Adrenal gland (tissue), 12 donors: ENCODE measurements around the gene GARS1. TPM values are rescaled to one million over a fixed set of nuclear protein-coding genes. Genes with fewer than 3 reads are reported as not detected.

Experiments
- DNase-seq, 7 donors: peaks; one replicate each; pipeline ENCODE4 v3.0.0-alpha.2; 2019 to 2020
- H3K27ac ChIP-seq, 5 donors: fragments of 200-600 bp; sonication (generic) in 4 of 5; 1 replicate in 3 of 5; 2 replicates in 2 of 5; pipeline versions ENCODE4 v1.5.1 to v1.8.0; 2016 to 2020; ENCODE audit warnings: mild to moderate bottlenecking in 1 of 5
- H3K27me3 ChIP-seq: fragments of 200-600 bp; 2 replicates; pipeline ENCODE4 v1.8.0; 2021
- H3K36me3 ChIP-seq, 2 donors: fragments of 200-600 bp; replicated peaks in 1 of 2; 1 replicate in 1 of 2; 2 replicates in 1 of 2; pipeline versions ENCODE4 v1.5.1 to v1.8.0; 2018 to 2022
- H3K4me1 ChIP-seq, 2 donors: fragments of 200-600 bp; replicated peaks in 1 of 2; 1 replicate in 1 of 2; 2 replicates in 1 of 2; pipeline versions ENCODE4 v1.5.1 to v1.8.0; 2018 to 2021
- H3K4me3 ChIP-seq, 4 donors: fragments of 200-600 bp; sonication (generic) in 3 of 4; one replicate each; pipeline ENCODE4 v1.5.1; 2016 to 2018
- H3K9me3 ChIP-seq, 3 donors: fragments of 200-600 bp; sonication (generic) in 1 of 3; replicated peaks in 1 of 3; 1 replicate in 2 of 3; 2 replicates in 1 of 3; pipeline versions ENCODE4 v1.5.1 to v1.8.0; 2016 to 2021
- CTCF ChIP-seq, 6 experiments: fragments of 450-650 bp in 4 of 6; fragments of 200-600 bp in 2 of 6; sonication (generic) in 1 of 6; IDR thresholded peaks; 1 replicate in 5 of 6; 2 replicates in 1 of 6; pipeline versions ENCODE4 v1.5.1 to v1.8.0; 2016 to 2021; ENCODE audit warnings: antibody characterized with exemption in 6 of 6, mild to moderate bottlenecking in 2 of 6, moderate library complexity in 1 of 6
- POLR2A ChIP-seq, 2 donors: fragments of 450-650 bp; IDR thresholded peaks; one replicate each; pipeline ENCODE4 v1.6.1; 2017; ENCODE audit warnings: antibody characterized with exemption in 2 of 2, mild to moderate bottlenecking in 2 of 2, moderate library complexity in 1 of 2
- WGBS, 4 donors: extraction: QIAGEN DNeasy Blood & Tissue Kit in 2 of 4; methylation state at CpG; one replicate each; pipeline versions ENCODE4 v1.1.5 to v1.1.7; 2013 to 2017; 5-methylcytosine and 5-hydroxymethylcytosine counted together
- intact Hi-C, 2 donors: fragments of 100-400 bp; cut with DNase I; formaldehyde crosslinking; loops; one replicate each; pipeline versions ENCODE4 v1.14.1 to v1.15.0; 2022 to 2023
- polyA plus RNA-seq, 3 donors: library from polyadenylated mRNA; stranded (reverse); fragments of 200-250 nt in 2 of 3; fragments of 350-450 nt in 1 of 3; fragmentation: Illumina TruSeq in 1 of 3; extraction: RNeasy Lipid Tissue Mini Kit (QIAGEN cat#74804) in 1 of 3; gene quantifications; one replicate each; pipeline ENCODE4 v1.2.3, GENCODE V29; 2013 to 2014
- total RNA-seq, 9 donors: library from RNA; depleted of rRNA in 4 of 9; stranded (reverse); fragments of >200 nt in 4 of 9; fragments of 120-200 nt in 1 of 9; fragmentation: NEBNext Ultra II Directional in 1 of 9; extraction: Animal tissue kit (Norgen Biotek cat#: 25700) in 1 of 9; gene quantifications; one replicate each; pipeline versions ENCODE4 v1.1.0 to v1.2.4, GENCODE V29; 2013 to 2023
- donor health status: healthy with polysubstance abuse.
- donor health status: Bipolar disorder and iron deficiency.
- donor health status: DM: yes; HTN: yes; CAD: no.
- donor health status: DM: no; HTN: no; CAD: no.
- donor health status: DM: no; HTN: no; CAD: no.
- donor health status: DM: yes; HTN: yes; CAD: no.

The GARS1 gene
- total and polyA plus RNA-seq, 12 donors, result 36.3 to 188 (median 69.4) TPM

- no peak for DNase-seq
- WGBS, 4 donors, result 85 to 90% (median 87%) methylated on average over 13 of the region's 13 CpGs
- Histone ChIP-seq H3K4me3 (no peak overlapping the region), H3K27ac (no peak overlapping the region), H3K27me3 (no peaks in the 10 kb centered on the region), H3K36me3 (peaks cover 0 to 30% of the 10 kb centered on the region in 2 donors), H3K9me3 (no peaks in the 10 kb centered on the region), H3K4me1 (peaks cover 0 to 32% of the 10 kb centered on the region in 2 donors)
- TF ChIP-seq POLR2A (IDR thresholded peaks at IDR 0.05), result no peak
- TF ChIP-seq CTCF (IDR thresholded peaks at IDR 0.05), result no peak
- intact Hi-C loops, result no loop called here
Observed at GRCh38 chr7:30598121-30598876, 3.6 kb downstream of the GARS1 start.

DNA sequence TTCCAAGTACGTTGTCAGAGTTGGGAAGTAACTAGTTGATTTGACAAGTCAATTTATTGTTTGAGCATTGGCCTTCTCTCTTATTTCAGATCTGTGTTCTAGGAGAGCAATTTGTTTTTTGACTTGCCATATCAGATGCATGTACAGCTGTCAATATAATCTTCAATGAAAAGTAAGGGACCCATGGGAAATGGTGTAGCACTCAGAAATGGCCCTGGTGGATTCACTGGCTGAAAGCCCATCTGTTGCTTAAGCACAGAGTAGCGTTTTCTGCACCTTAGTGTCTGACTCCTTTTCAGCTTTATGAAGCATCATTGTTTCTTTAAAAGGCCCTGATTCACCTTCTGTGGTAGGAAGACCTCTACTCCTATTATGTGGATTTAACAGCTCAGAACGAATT, 10.2 kb downstream of the GARS1 start:
- Histone ChIP-seq H3K36me3 (peaks cover 0 to 78% of the 10 kb centered on the region in 2 donors), H3K9me3 (no peaks in the 10 kb centered on the region), H3K27ac (no peak overlapping the region), H3K4me1 (no peaks in the 10 kb centered on the region), H3K27me3 (no peaks in the 10 kb centered on the region), H3K4me3 (no peak overlapping the region)
- TF ChIP-seq POLR2A (IDR thresholded peaks at IDR 0.05), result no peak
- TF ChIP-seq CTCF (IDR thresholded peaks at IDR 0.05), result no peak
- DNase-seq, result no peak
- intact Hi-C loops, result no loop called here
- 84 to 89% (median 88%) methylated on average over 3 of the region's 3 CpGs for WGBS, 4 donors

- no peaks in the 10 kb centered on the region for H3K9me3 ChIP-seq
- H3K27me3 ChIP-seq, result no peaks in the 10 kb centered on the region
- TF ChIP-seq POLR2A (IDR thresholded peaks at IDR 0.05) (no peak), CTCF (IDR thresholded peaks at IDR 0.05) (no peak)
- 79 to 96% (median 91%) methylated on average over 3 of the region's 3 CpGs for WGBS, 4 donors
- intact Hi-C loops, result no loop called here
- no peak for DNase-seq
- no peak overlapping the region for H3K27ac ChIP-seq
- H3K36me3 ChIP-seq, result peaks cover 0 to 77% of the 10 kb centered on the region in 2 donors
- H3K4me3 ChIP-seq, result no peak overlapping the region
- no peaks in the 10 kb centered on the region for H3K4me1 ChIP-seq
Observed at GRCh38 chr7:30605832-30606231, 11.2 kb downstream of the GARS1 start.

DNA sequence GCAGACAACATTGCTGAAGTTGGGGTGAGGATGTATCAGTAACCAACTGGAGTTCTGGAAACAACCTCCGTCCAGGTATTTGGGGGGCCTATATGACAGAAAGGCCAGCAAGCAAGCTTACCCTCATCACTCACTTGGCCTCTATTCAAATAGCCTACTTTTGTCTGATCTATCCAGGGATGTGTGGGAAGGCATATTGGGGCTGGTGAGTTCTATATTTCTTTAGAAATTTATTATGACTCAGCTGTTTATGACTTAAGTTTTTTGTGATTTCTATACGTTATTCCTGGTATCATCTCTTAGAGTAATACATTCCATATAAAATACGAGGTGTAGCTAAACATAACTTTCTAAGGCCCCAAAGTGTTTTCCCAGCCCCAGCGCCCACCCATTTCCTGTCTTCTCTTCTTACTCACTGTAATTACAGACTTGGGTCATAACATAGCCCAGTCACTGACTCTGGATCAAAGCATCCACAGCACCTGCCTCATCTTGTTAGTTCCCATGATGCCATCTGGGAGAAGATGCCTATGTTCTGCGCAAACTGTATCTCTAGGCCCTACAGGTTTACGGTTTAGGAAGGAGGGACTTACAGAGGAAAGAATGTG, 18.1 kb downstream of the GARS1 start:
- H3K9me3 ChIP-seq, result no peaks in the 10 kb centered on the region
- H3K27me3 ChIP-seq, result no peaks in the 10 kb centered on the region
- H3K27ac ChIP-seq, result no peak overlapping the region
- intact Hi-C loops, result no loop called here
- no peak for TF ChIP-seq POLR2A (IDR thresholded peaks at IDR 0.05)
- no peak for TF ChIP-seq CTCF (IDR thresholded peaks at IDR 0.05)
- 81 to 95% (median 92%) methylated on average over 6 of the region's 6 CpGs for WGBS, 4 donors
- no peak overlapping the region for H3K4me3 ChIP-seq
- H3K36me3 ChIP-seq, result peaks cover 0 to 68% of the 10 kb centered on the region in 2 donors
- no peaks in the 10 kb centered on the region for H3K4me1 ChIP-seq
- no peak for DNase-seq
